Activated CD8-positive, alpha-beta memory T cell treated with anti-CD3 and anti-CD28 coated beads, Interleukin-2, amount 50 U/mL, for 48 hours (primary cell): ENCODE measurements around the gene CDC37.

Source experiments
- DNase-seq: peaks from one replicate; pipeline ENCODE4 v3.0.0-alpha.2; 2020

Gene CDC37

DNA sequence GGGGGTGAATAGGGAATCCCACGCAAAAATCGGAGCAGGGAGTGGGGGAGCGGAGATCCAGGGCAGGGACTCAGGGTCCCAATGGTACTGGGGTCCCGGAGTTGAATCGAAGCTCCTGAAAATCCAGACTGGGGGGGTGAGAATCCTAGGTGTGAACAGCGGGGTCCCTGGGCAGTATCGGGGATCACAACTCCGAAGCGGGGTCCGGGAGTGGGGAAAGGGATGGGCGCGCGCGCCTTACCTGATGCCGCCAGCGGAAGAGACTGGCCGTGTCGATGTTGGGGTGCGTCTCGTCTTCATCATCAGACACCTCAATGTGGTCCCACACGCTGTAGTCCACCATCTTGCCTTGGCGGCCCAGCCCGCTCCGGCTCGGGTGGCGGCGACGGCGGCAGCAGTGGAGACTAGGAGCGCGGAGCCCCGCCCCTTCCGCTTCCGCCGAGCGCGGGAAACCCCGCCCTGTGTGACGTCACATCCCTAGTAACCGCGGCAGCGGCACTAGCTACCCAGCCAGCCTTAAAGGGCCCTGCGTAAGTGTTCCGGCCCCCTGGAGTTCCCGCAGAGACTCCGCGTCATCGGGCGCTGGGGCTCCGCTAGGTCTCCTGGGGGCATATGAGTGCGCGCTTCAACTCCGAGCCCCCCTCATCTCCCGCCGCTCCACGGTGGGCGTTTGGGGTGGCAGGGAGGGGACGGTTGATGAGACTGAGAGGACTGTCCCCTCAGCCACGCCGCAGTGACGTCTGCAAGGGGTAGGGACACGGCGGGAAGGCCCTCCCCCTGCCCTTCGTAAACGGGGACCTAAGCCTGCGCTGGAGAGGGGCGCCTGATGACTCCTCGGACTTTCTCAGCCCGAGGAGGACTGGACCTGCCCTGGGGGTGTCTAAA is at the start of gene CDC37:
Gene CDC37, minus strand, starts transcription at position 406 of the 885 bp plus-strand sequence. Its CDS starts 63 bp downstream, at position 343.
- DNase-seq = peak; percentile 100

- DNase-seq = no peak
Observed at GRCh38 chr19:10450853-10451609, 47.7 kb upstream of the CDC37 start.

- DNase-seq = no peak
Observed at GRCh38 chr19:10450191-10450852, 47.0 kb upstream of the CDC37 start.

- no peak for DNase-seq
Observed at GRCh38 chr19:10449037-10449436, 45.7 kb upstream of the CDC37 start.

GRCh38 chr19:10442698-10443097 is 39.4 kb upstream of the CDC37 start:
- no peak for DNase-seq

- no peak for DNase-seq
Observed at GRCh38 chr19:10439588-10439987, 36.2 kb upstream of the CDC37 start.

DNA sequence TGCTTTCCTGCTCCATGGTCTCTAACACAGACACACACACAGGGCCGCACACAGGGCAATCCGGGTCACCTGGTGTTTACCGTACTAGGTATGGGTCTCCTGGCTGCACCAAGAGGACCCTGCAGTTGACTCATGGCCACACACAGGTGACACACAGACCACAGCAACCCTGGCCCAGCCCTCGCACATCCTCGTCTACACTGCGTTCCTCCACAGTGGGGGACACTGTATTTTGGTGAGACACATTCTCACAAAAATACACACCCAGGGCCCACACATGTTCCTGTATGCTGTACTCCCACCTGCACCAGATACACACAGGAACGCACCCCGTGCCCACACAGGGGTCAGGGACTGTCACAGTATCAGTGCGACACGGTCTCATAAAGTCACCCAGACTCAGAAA is 29.8 kb upstream of the CDC37 start:
- DNase-seq = no peak

- DNase-seq = no peak
Observed at GRCh38 chr19:10432736-10433130, 29.4 kb upstream of the CDC37 start.

DNA sequence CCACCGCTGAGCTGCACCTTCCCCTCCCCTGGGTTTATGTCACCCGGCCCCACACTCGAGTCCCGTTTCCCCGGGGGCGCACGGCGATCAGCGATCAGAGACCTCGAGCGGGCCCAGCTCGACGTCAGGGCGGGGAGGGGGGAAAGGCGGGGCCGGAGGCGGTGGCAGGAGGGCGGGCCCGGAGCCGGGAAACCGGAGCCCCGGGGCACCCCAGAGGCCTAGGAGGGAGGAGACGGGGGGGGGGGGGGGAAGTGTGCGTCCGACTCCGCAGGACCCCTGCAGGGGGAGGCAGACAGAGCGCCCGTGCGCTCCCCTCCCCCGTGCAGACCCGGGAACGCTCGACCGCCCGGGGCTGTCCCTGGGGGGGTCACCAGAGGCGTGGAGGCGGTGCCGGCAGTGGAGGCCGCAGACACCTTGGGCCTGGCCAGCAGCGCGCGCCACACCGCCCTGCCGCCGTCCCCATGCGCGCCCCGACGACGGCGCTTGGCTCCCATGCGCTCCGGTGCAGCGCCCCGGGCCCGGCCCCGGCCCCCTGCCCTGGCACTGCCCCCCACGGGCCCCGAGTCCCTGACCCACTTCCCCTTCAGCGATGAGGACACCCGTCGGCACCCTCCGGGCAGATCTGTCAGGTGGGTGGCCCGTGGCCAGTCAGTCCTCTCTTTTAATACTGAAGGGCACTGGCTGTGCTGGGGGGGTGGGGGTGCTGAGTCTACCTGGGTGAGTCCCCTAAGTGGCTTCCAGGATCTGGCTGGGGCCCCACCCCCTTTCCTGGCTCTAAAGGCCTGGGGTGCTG is 28.8 kb upstream of the CDC37 start:
- DNase-seq = peak; percentile 78

DNA sequence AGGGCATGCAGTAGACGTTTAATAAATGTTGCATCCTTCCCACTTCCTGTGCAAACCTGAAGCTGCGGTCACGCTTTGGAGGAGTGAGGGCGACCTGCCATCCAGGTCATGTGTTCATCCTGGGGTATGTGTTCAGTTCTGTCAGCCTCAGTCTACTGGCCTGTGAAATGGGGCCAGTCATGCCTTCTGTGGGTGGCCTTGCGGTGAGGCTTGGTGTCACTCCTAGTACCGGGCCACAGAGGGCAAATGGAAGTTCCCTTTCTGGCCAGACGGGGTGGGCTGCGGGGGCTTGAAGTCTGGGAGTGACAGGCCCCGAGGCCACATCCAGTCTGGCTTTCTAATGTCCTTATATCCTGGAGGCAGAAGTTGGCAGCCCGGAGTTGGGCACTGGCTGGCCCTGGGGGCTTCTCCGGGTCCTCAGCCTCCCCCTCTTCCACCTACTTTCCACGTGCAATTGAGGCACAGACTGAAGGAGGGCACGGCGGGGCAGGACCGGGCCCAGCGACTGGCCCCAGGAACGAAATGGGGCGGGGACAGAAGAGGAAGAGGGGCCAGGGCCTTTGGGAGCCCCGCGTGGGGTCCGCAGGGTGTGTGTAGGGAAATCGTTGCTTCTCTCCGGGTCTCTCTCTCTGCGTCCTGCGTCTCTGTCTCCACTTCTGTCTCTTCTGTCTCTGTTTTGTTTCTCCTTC is 28.1 kb upstream of the CDC37 start:
- no peak for DNase-seq

DNA sequence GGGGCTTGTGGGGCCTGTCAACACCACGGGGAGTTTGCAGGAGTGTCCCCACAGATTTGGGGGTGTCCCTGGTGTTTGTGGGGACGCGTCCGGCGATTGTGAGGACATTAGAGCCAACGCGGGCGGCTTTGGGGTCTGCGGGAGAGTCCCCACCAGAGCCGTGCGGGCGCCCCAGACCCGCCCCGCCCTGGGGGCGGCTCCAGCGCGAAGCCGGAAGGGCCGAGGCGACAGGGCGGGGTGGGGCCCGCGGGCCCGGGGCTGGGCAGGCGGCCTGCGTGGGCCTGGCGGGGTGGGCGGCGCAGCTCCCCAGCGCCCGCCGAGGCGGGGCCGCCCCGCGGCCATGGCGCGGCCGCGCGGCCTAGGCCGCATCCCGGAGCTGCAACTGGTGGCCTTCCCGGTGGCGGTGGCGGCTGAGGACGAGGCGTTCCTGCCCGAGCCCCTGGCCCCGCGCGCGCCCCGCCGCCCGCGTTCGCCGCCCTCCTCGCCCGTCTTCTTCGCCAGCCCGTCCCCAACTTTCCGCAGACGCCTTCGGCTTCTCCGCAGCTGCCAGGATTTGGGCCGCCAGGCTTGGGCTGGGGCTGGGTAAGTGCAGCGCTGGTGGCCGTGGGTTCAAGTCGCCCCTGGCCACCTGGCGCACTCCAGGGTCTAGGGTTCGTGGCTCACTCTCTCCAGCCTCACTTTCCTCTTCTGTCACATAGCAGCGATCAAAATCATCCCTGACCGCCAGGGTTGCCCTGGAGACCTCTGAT is 27.3 kb upstream of the CDC37 start:
- DNase-seq = no peak

GRCh38 chr19:10428996-10429381 is 25.6 kb upstream of the CDC37 start:
- no peak for DNase-seq

DNA sequence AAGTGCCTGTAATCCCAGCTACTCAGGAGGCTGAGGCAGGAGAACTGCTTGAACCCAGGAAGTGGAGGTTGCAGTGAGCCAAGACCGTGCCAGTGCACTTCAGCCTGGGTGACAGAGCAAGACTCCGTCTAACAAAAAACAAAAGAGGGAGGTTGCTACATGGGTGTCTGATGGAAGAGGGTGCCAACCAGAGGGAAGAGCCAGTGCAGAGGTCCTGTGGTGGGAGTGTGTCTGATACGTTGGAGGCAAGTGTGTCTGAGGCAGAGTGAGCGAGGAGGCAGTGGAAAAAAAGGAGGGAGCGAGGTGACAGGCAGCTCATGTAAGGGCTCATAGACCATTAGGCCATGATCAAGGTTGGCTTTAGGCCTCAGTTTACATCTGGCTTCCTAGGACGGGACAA is 23.8 kb upstream of the CDC37 start:
- DNase-seq = no peak

- peak; percentile 89 for DNase-seq
Observed at GRCh38 chr19:10424011-10424637, 20.8 kb upstream of the CDC37 start.

- no peak for DNase-seq
Observed at GRCh38 chr19:10422846-10423245, 19.5 kb upstream of the CDC37 start.

DNA sequence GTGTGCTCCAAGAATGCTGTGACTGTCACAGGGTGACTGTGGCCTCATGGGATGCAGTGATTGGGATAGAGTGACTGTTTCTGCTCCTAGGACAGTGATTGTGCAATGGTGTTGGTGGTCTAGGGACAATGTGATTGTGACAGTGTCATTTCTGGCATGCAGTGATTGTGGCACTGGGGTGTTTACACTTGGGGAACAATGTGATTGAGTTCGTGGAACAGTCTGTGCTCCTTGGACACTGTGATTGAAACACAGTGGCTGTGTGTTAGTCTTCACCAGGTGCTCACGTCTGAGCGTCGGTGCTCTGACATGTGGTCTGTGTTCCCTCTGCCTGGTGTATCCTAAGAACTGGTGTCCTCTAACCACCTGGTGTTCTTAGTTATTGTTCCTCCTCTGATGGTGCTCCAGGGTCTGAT is 18.7 kb upstream of the CDC37 start:
- no peak for DNase-seq

- no peak for DNase-seq
Observed at GRCh38 chr19:10421240-10422045, 18.1 kb upstream of the CDC37 start.

- DNase-seq = peak; percentile 86
Observed at GRCh38 chr19:10420444-10421239, 17.3 kb upstream of the CDC37 start, which contains the start of gene PDE4A. TSS of gene PDE4A (plus strand) at chr19:10420538. CDS start at chr19:10420765, 227 bp downstream.
